Psoas muscle (tissue), 8 donors: ENCODE results near the gene CANX. TPM values are rescaled to one million over a fixed set of nuclear protein-coding genes. Genes with fewer than 3 reads are reported as not detected.
A peak's percentile ranks its signal among the peaks of the same experiment; 100 is the strongest.

ENCODE experiments used
- ATAC-seq, 4 donors: fragments of 200-7000 bp; cut with Tn5 transposase; one replicate each; pipeline ENCODE4 v1.9.1; 2020; ENCODE audit warnings: moderate library complexity in 3 of 4, mild to moderate bottlenecking in 2 of 4
- DNase-seq, 2 donors: peaks; one replicate each; pipeline ENCODE4 v3.0.0-alpha.2; 2020
- H3K27ac ChIP-seq: fragments of 200-600 bp; one replicate; pipeline ENCODE4 v1.8.0; 2022
- H3K27me3 ChIP-seq, 3 donors: fragments of 200-600 bp in 1 of 3; one replicate each; pipeline versions ENCODE4 v1.6.1 to v1.8.0; 2013 to 2022; ENCODE audit warnings: low read length in 2 of 3, mild to moderate bottlenecking in 2 of 3, moderate library complexity in 1 of 3; ENCODE audit not compliant: insufficient read depth in 3 of 3
- H3K36me3 ChIP-seq, 2 donors: fragments of 200-600 bp in 1 of 2; one replicate each; pipeline versions ENCODE4 v1.6.1 to v1.8.0; 2013 to 2022; ENCODE audit warnings: low read depth in 1 of 2, mild to moderate bottlenecking in 1 of 2, moderate library complexity in 1 of 2; ENCODE audit not compliant: insufficient read depth in 1 of 2
- H3K4me1 ChIP-seq: fragments of 200-600 bp; one replicate; pipeline ENCODE4 v1.8.0; 2022
- H3K4me3 ChIP-seq: fragments of 200-600 bp; one replicate; pipeline ENCODE4 v1.8.0; 2022; ENCODE audit warnings: mild to moderate bottlenecking
- H3K9me3 ChIP-seq: fragments of 200-600 bp; one replicate; pipeline ENCODE4 v1.8.0; 2022
- WGBS, 3 donors: extraction: QIAGEN DNeasy Blood & Tissue Kit; methylation state at CpG; one replicate each; pipeline versions ENCODE4 v1.1.6 to v1.1.7; 2013; 5-methylcytosine and 5-hydroxymethylcytosine counted together
- intact Hi-C, 2 donors: fragments of 100-400 bp; cut with DNase I; formaldehyde crosslinking; loops; one replicate each; pipeline versions ENCODE4 v1.11.0 to v1.14.2; 2022
- polyA plus RNA-seq, 3 donors: library from polyadenylated mRNA; stranded (reverse); fragments of 200-250 nt; gene quantifications; one replicate each; pipeline ENCODE4 v1.2.3, GENCODE V29; 2013
- total RNA-seq, 4 donors: library from RNA; stranded (reverse); fragmentation: NEBNext Ultra II Directional in 2 of 4; extraction: Animal tissue kit (Norgen Biotek cat#: 25700) in 2 of 4; gene quantifications; one replicate each; pipeline versions ENCODE4 v1.2.1 to v1.2.4, GENCODE V29; 2021 to 2023
- TF ChIP-seq, protein P1 (sequence below): fragments of 200-600 bp; IDR thresholded peaks from one replicate; pipeline ENCODE4 v1.8.0; 2022; ENCODE audit warnings: antibody characterized with exemption
- donor health status: healthy with polysubstance abuse.
- donor health status: DM: no; HTN: no; CAD: no; lungs with moderate emphysema.
- donor health status: Bipolar disorder and iron deficiency.
- donor health status: healthy.
- donor health status: DM: yes; HTN: yes; CAD: no.
- donor health status: DM: no; HTN: no; CAD: no.
- donor health status: DM: no; HTN: no; CAD: no.
- donor health status: DM: yes; HTN: yes; CAD: no.

CANX gene
- total and polyA plus RNA-seq, 7 donors = 85.7 to 285 (median 225) TPM

DNA sequence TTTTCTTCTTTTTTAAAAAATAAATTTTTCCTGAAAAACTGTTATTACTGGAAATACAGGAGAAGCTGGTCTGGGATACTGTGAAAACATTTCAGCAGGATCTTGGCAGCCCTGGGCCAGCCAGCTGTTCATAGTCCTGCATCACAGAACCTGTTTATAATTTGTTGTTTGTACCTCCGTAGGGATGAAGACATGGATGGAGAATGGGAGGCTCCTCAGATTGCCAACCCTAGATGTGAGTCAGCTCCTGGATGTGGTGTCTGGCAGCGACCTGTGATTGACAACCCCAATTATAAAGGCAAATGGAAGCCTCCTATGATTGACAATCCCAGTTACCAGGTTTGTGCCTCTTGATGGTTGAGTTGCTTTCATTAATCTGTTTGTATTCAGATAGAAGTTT lies 21.5 kb downstream of the CANX start:
- TF ChIP-seq, protein P1, sequence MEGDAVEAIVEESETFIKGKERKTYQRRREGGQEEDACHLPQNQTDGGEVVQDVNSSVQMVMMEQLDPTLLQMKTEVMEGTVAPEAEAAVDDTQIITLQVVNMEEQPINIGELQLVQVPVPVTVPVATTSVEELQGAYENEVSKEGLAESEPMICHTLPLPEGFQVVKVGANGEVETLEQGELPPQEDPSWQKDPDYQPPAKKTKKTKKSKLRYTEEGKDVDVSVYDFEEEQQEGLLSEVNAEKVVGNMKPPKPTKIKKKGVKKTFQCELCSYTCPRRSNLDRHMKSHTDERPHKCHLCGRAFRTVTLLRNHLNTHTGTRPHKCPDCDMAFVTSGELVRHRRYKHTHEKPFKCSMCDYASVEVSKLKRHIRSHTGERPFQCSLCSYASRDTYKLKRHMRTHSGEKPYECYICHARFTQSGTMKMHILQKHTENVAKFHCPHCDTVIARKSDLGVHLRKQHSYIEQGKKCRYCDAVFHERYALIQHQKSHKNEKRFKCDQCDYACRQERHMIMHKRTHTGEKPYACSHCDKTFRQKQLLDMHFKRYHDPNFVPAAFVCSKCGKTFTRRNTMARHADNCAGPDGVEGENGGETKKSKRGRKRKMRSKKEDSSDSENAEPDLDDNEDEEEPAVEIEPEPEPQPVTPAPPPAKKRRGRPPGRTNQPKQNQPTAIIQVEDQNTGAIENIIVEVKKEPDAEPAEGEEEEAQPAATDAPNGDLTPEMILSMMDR = no peak
- Histone ChIP-seq H3K27ac (no peak overlapping the region), H3K9me3 (no peaks in the 10 kb centered on the region), H3K27me3 (no peaks in the 10 kb centered on the region), H3K4me1 (peaks cover 13% of the 10 kb centered on the region), H3K36me3 (peaks cover 38 to 97% of the 10 kb centered on the region in 2 donors), H3K4me3 (no peak overlapping the region)
- ATAC-seq (peak; percentile 71 to 77 (median 72)), DNase-seq (no peak)
- 60 to 76% (median 64%) methylated on average over 2 of the region's 2 CpGs for WGBS, 3 donors
- intact Hi-C loops = no loop called here

DNA sequence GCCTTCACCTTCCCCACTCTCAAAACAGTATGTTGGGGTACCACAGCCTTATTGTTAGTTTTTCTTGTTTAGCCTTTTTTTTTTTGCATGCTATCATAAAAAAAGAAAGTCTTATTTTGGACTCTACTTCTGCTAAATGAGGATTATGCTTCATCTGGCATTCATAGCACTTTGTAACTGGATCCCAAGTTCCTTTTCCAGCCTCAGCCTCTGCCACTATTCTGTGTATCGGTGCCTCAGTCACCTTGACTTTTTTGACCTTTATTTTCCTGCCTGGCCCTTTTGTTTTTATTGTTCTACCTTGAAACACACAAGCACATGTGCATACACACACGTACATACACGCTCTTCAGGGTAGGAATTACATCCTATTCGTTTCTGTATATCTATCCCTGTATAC lies 25.4 kb downstream of the CANX start:
- Histone ChIP-seq H3K9me3 (no peaks in the 10 kb centered on the region), H3K36me3 (peaks cover 33 to 100% of the 10 kb centered on the region in 2 donors), H3K4me1 (peaks cover 13% of the 10 kb centered on the region), H3K4me3 (no peak overlapping the region), H3K27ac (no peak overlapping the region), H3K27me3 (no peaks in the 10 kb centered on the region)
- no peak for DNase-seq
- peak; percentile 43 to 80 (median 60) for ATAC-seq
- intact Hi-C loops = no loop called here
- 60 to 67% (median 66%) methylated on average over 4 of the region's 4 CpGs for WGBS, 3 donors
- TF ChIP-seq, protein P1 = no peak

DNA sequence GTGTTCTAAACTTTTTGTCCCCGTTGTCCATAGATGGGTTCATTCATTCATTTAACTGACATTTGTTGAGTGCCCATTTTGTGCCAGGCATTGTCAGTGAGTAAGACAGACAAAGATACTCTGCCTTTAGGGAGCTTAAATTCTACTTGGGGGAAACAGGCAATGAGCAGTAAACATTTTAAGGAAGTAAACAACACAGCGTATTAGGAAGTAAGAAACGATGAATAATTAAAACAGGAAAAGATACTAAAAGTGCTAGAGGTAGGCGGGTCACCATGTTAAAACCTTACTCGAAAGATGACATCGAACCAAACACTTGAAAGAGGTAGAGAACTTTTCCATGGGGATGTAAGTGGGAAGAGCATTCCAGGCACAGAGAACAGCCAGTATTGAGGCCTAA lies 28.3 kb downstream of the CANX start:
- DNase-seq = no peak
- no peak for ATAC-seq
- intact Hi-C loops = no loop called here
- 87 to 90% (median 89%) methylated on average over 6 of the region's 6 CpGs for WGBS, 3 donors
- Histone ChIP-seq H3K27ac (no peak overlapping the region), H3K36me3 (peaks cover 25 to 91% of the 10 kb centered on the region in 2 donors), H3K27me3 (no peaks in the 10 kb centered on the region), H3K4me3 (no peak overlapping the region), H3K4me1 (peaks cover 20% of the 10 kb centered on the region), H3K9me3 (no peaks in the 10 kb centered on the region)
- TF ChIP-seq, protein P1 = no peak

DNA sequence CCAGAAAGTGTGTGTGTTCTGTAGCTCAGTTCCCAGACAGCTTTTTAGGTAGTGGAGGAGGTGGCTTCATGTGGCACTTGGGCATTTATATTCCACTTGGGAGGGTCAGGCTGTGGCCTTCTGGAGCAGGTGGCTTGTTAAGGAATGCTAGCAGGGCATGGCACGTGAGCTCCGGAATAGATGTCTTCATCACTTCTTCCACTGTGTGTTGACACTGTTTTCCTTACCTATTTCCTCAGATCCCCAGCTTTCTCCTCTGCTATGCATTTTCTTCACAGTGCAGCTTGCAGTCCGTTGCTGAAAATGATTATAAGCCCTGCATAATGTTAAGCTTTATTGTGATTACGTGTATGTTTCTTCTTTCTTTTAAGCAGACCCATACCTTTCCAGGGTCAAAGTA lies 30.5 kb downstream of the CANX start:
- ATAC-seq (no peak), DNase-seq (no peak)
- no peaks in the 10 kb centered on the region for H3K9me3 ChIP-seq
- H3K27ac ChIP-seq = no peak overlapping the region
- intact Hi-C loops = no loop called here
- TF ChIP-seq, protein P1 = no peak
- 83 to 92% (median 89%) methylated on average over 4 of the region's 4 CpGs for WGBS, 3 donors
- H3K4me3 ChIP-seq = no peak overlapping the region
- H3K27me3 ChIP-seq = no peaks in the 10 kb centered on the region
- peaks cover 16% of the 10 kb centered on the region for H3K4me1 ChIP-seq
- peaks cover 14 to 69% of the 10 kb centered on the region in 2 donors for H3K36me3 ChIP-seq

DNA sequence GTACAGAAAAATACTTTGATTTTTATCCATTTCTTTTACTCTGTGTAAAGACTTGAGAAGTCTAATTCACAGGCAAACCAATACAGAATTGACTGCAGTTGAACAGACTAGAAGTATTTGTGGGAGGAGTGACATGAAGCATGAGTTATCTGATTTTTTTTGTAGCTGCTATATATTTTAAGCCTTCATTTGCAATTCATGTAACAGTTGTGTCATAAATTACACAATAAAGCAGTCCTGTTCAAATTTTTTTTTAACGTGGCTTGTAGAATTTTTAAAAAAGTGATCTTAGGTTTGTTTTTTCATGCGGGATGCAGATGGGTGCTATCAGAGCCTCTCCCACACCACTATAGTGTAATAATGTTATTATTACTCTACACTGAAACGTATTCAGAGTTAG lies 31.0 kb downstream of the CANX start:
- Histone ChIP-seq H3K27ac (no peak overlapping the region), H3K27me3 (no peaks in the 10 kb centered on the region), H3K36me3 (peaks cover 10 to 65% of the 10 kb centered on the region in 2 donors), H3K9me3 (no peaks in the 10 kb centered on the region), H3K4me3 (no peak overlapping the region), H3K4me1 (peaks cover 18% of the 10 kb centered on the region)
- intact Hi-C loops = loop anchor here in 1 of 2 donors (5.0 kb wide), 1 partner anchor 32 kb away; the partner anchor contains the start of gene CANX
- DNase-seq (no peak), ATAC-seq (no peak)
- TF ChIP-seq, protein P1 = no peak
- 76 to 85% (median 77%) methylated on average over 3 of the region's 3 CpGs for WGBS, 3 donors
